Lower lobe of right lung (tissue), 2 donors: ENCODE measurements around the gene ANGPTL8. TPM values are rescaled to one million over a fixed set of nuclear protein-coding genes. Genes with fewer than 3 reads are reported as not detected.

Experiments
- ATAC-seq, 2 donors: fragments of 200-7000 bp; cut with Tn5 transposase; one replicate each; pipeline ENCODE4 v1.9.1; 2020 to 2022; ENCODE audit warnings: mild to moderate bottlenecking in 2 of 2, moderate library complexity in 2 of 2
- DNase-seq: peaks from one replicate; pipeline ENCODE4 v3.0.0-alpha.2; 2020
- H3K27ac ChIP-seq: fragments of 200-600 bp; one replicate; pipeline ENCODE4 v1.8.0; 2022
- H3K27me3 ChIP-seq: fragments of 200-600 bp; one replicate; pipeline ENCODE4 v1.8.0; 2022; ENCODE audit warnings: low read depth
- H3K36me3 ChIP-seq: fragments of 200-600 bp; one replicate; pipeline ENCODE4 v1.8.0; 2022; ENCODE audit warnings: mild to moderate bottlenecking
- H3K4me1 ChIP-seq: fragments of 200-600 bp; one replicate; pipeline ENCODE4 v1.8.0; 2022
- H3K4me3 ChIP-seq: fragments of 200-600 bp; one replicate; pipeline ENCODE4 v1.8.0; 2022; ENCODE audit warnings: mild to moderate bottlenecking
- H3K9me3 ChIP-seq: fragments of 200-600 bp; one replicate; pipeline ENCODE4 v1.8.0; 2022
- CTCF ChIP-seq: fragments of 200-600 bp; IDR thresholded peaks from one replicate; pipeline ENCODE4 v1.8.0; 2022; ENCODE audit warnings: antibody characterized with exemption, mild to moderate bottlenecking
- intact Hi-C: fragments of 100-400 bp; cut with DNase I; formaldehyde crosslinking; loops from one replicate; pipeline ENCODE4 v1.11.0; 2022
- total RNA-seq: library from RNA; stranded (reverse); fragmentation: NEBNext Ultra II Directional; extraction: Animal tissue kit (Norgen Biotek cat#: 25700); gene quantifications from one replicate; pipeline ENCODE4 v1.2.1, GENCODE V29; 2021
- donor health status: DM: no; HTN: yes; CAD: no; lungs with severe emphysema.

Gene ANGPTL8
- total RNA-seq, 1 donor from 2014 or later = not detected

- ATAC-seq = no peak
- DNase-seq = no peak
- no peak for TF ChIP-seq CTCF
- Histone ChIP-seq H3K36me3 (no peaks in the 10 kb centered on the region), H3K27ac (no peak overlapping the region), H3K27me3 (no peaks in the 10 kb centered on the region), H3K9me3 (no peaks in the 10 kb centered on the region), H3K4me1 (peaks cover 29% of the 10 kb centered on the region), H3K4me3 (no peak overlapping the region)
- intact Hi-C loops = no loop called here
Measured at GRCh38 chr19:11290256-11290655, 50.8 kb downstream of the ANGPTL8 start.

GRCh38 chr19:11291415-11291814 lies 52.0 kb downstream of the ANGPTL8 start:
- no peak for TF ChIP-seq CTCF
- ATAC-seq = no peak
- intact Hi-C loops = no loop called here

More at GRCh38 chr19:11291415-11291814, 52.0 kb downstream of the ANGPTL8 start:
- no peaks in the 10 kb centered on the region for H3K36me3 ChIP-seq
- no peaks in the 10 kb centered on the region for H3K27me3 ChIP-seq
- no peaks in the 10 kb centered on the region for H3K9me3 ChIP-seq
- no peak for DNase-seq
- no peak overlapping the region for H3K4me3 ChIP-seq
- H3K27ac ChIP-seq = no peak overlapping the region
- peaks cover 32% of the 10 kb centered on the region for H3K4me1 ChIP-seq

Other genes starting within 250 kb of the ANGPTL8 start
- gene LDLR, start 150.2 kb upstream of the ANGPTL8 start, total RNA-seq = 147 TPM
- gene SPC24, start 83.8 kb upstream of the ANGPTL8 start, total RNA-seq = 1.8 TPM
- gene KANK2, start 42.1 kb upstream of the ANGPTL8 start, total RNA-seq = 191 TPM
- gene DOCK6, start 22.9 kb downstream of the ANGPTL8 start, total RNA-seq = 106 TPM
- not detected for gene TSPAN16, start 56.5 kb downstream of the ANGPTL8 start, total RNA-seq
- 53.6 TPM for gene RAB3D, start 100.0 kb downstream of the ANGPTL8 start, total RNA-seq
- 65.7 TPM for gene TMEM205, start 106.6 kb downstream of the ANGPTL8 start, total RNA-seq
- 37.3 TPM for gene CCDC159, start 106.9 kb downstream of the ANGPTL8 start, total RNA-seq
- 21.3 TPM for gene PLPPR2, start 115.8 kb downstream of the ANGPTL8 start, total RNA-seq
- 3.6 TPM for gene SWSAP1, start 135.0 kb downstream of the ANGPTL8 start, total RNA-seq
- gene EPOR, start 144.7 kb downstream of the ANGPTL8 start, total RNA-seq = 16.4 TPM
- gene RGL3, start 179.7 kb downstream of the ANGPTL8 start, total RNA-seq = 55.8 TPM
- gene ODAD3, start 195.5 kb downstream of the ANGPTL8 start, total RNA-seq = 4.3 TPM
- 285 TPM for gene PRKCSH, start 196.0 kb downstream of the ANGPTL8 start, total RNA-seq
- not detected for gene ELAVL3, start 241.4 kb downstream of the ANGPTL8 start, total RNA-seq